DND-41 (cell line): ENCODE data around the gene HTT.

Experiments used
- ATAC-seq: fragments of 200-7000 bp; cut with Tn5 transposase; 3 replicates; pipeline ENCODE4 v1.9.1; 2021; ENCODE audit warnings: low read depth; ENCODE audit not compliant: insufficient read depth
- DNase-seq: peaks from one replicate; pipeline ENCODE4 v3.0.0-alpha.2; 2020
- H2AFZ ChIP-seq: 2 replicates; pipeline ENCODE4 v1.6.0; 2012; ENCODE audit warnings: low read depth, low read length
- H3K27ac ChIP-seq: 2 replicates; pipeline ENCODE4 v1.5.1; 2012; ENCODE audit warnings: low read length, inconsistent platforms
- H3K27me3 ChIP-seq: fragments of 200-600 bp; sonication (generic); 2 replicates; pipeline ENCODE4 v1.6.0; 2012; ENCODE audit warnings: low read length, mild to moderate bottlenecking, inconsistent platforms; ENCODE audit not compliant: insufficient read depth, poor library complexity
- H3K36me3 ChIP-seq: 2 replicates; pipeline ENCODE4 v1.5.1; 2012; ENCODE audit warnings: low read length, inconsistent platforms; ENCODE audit not compliant: insufficient read depth
- H3K4me1 ChIP-seq: 2 replicates; pipeline ENCODE4 v1.5.1; 2012; ENCODE audit warnings: mild to moderate bottlenecking, low read length; ENCODE audit not compliant: insufficient read depth
- H3K4me2 ChIP-seq: 2 replicates; pipeline ENCODE4 v1.6.0; 2012; ENCODE audit warnings: mild to moderate bottlenecking, moderate library complexity, low read length, inconsistent platforms; ENCODE audit not compliant: insufficient read depth
- H3K4me3 ChIP-seq, 2 experiments: fragments of 200-600 bp in 1 of 2; shearing (Covaris generic) in 1 of 2; 2 replicates each; pipeline ENCODE4 v1.5.1; 2012 to 2016; ENCODE audit warnings: inconsistent platforms in 2 of 2, low read length in 2 of 2, mild to moderate bottlenecking in 2 of 2, low read depth in 1 of 2, moderate library complexity in 1 of 2
- H3K79me2 ChIP-seq: 2 replicates; pipeline ENCODE4 v1.6.0; 2012; ENCODE audit warnings: low read length, inconsistent platforms; ENCODE audit not compliant: insufficient read depth
- H3K9ac ChIP-seq: 2 replicates; pipeline ENCODE4 v1.6.0; 2012; ENCODE audit warnings: low read depth, mild to moderate bottlenecking, inconsistent platforms, low read length, moderate library complexity
- H3K9me3 ChIP-seq: 2 replicates; pipeline ENCODE4 v1.5.1; 2012; ENCODE audit warnings: low read length, moderate library complexity, mild to moderate bottlenecking, inconsistent platforms; ENCODE audit not compliant: insufficient read depth, severe bottlenecking
- H4K20me1 ChIP-seq: 2 replicates; pipeline ENCODE4 v1.6.0; 2012; ENCODE audit warnings: low read length; ENCODE audit not compliant: insufficient read depth
- EZH2 ChIP-seq: IDR thresholded peaks from 3 replicates; pipeline ENCODE4 v1.6.1; 2012; ENCODE audit warnings: borderline replicate concordance, low read depth, mild to moderate bottlenecking, moderate library complexity, low read length, inconsistent platforms; ENCODE audit not compliant: severe bottlenecking
- TF ChIP-seq, protein P1 (sequence below): IDR thresholded peaks from 2 replicates; pipeline ENCODE4 v1.5.1; 2012; ENCODE audit warnings: borderline replicate concordance, low read length, moderate library complexity, mild to moderate bottlenecking; ENCODE audit not compliant: poor library complexity, severe bottlenecking; ENCODE audit errors: extremely low read depth

Gene HTT

DNA sequence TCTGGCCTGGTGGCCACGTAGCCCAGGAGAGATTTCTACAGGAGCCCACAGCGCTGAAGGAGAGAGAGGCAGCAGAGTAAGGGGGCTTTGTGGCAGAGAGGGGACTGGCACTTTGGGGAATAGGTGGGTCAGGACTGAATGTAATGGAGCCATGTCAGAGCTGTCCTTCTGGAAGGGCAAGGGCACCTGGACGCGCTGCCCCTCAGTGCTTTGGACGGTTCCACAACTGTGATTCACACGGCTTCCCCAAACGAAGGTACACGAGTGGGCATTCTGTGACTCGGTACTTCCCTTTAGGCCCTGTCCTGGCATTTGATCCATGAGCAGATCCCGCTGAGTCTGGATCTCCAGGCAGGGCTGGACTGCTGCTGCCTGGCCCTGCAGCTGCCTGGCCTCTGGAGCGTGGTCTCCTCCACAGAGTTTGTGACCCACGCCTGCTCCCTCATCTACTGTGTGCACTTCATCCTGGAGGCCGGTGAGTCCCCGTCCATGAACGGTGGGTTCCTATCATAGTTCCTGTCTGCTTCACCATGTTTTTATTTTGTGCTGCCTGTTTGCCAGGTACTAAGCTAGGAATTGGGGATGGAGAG is 139.3 kb downstream of the HTT start:
- Histone ChIP-seq H3K4me2 (no peak overlapping the region), H3K4me3 (no peak overlapping the region), H2AFZ (no peak overlapping the region), H3K9me3 (no peaks in the 10 kb centered on the region), H3K4me1 (no peaks in the 10 kb centered on the region), H4K20me1 (no peaks in the 10 kb centered on the region), H3K27ac (no peak overlapping the region), H3K27me3 (no peaks in the 10 kb centered on the region), H3K79me2 (no peaks in the 10 kb centered on the region), H3K9ac (no peak overlapping the region), H3K36me3 (peaks cover 81% of the 10 kb centered on the region)
- TF ChIP-seq, protein P1, sequence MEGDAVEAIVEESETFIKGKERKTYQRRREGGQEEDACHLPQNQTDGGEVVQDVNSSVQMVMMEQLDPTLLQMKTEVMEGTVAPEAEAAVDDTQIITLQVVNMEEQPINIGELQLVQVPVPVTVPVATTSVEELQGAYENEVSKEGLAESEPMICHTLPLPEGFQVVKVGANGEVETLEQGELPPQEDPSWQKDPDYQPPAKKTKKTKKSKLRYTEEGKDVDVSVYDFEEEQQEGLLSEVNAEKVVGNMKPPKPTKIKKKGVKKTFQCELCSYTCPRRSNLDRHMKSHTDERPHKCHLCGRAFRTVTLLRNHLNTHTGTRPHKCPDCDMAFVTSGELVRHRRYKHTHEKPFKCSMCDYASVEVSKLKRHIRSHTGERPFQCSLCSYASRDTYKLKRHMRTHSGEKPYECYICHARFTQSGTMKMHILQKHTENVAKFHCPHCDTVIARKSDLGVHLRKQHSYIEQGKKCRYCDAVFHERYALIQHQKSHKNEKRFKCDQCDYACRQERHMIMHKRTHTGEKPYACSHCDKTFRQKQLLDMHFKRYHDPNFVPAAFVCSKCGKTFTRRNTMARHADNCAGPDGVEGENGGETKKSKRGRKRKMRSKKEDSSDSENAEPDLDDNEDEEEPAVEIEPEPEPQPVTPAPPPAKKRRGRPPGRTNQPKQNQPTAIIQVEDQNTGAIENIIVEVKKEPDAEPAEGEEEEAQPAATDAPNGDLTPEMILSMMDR = no peak
- no peak for ATAC-seq
- no peak for DNase-seq

GRCh38 chr4:3215256-3215655 is 140.8 kb downstream of the HTT start:
- H3K27ac ChIP-seq = no peak overlapping the region
- H3K79me2 ChIP-seq = no peaks in the 10 kb centered on the region
- no peaks in the 10 kb centered on the region for H4K20me1 ChIP-seq
- no peaks in the 10 kb centered on the region for H3K9me3 ChIP-seq
- no peak overlapping the region for H2AFZ ChIP-seq
- H3K4me2 ChIP-seq = no peak overlapping the region
- DNase-seq = no peak
- H3K4me1 ChIP-seq = no peaks in the 10 kb centered on the region
- H3K4me3 ChIP-seq = no peak overlapping the region
- no peak for ATAC-seq
- H3K27me3 ChIP-seq = no peaks in the 10 kb centered on the region
- TF ChIP-seq, protein P1 = no peak
- TF ChIP-seq EZH2 = no peak
- no peak overlapping the region for H3K9ac ChIP-seq
- H3K36me3 ChIP-seq = peaks cover 81% of the 10 kb centered on the region

DNA sequence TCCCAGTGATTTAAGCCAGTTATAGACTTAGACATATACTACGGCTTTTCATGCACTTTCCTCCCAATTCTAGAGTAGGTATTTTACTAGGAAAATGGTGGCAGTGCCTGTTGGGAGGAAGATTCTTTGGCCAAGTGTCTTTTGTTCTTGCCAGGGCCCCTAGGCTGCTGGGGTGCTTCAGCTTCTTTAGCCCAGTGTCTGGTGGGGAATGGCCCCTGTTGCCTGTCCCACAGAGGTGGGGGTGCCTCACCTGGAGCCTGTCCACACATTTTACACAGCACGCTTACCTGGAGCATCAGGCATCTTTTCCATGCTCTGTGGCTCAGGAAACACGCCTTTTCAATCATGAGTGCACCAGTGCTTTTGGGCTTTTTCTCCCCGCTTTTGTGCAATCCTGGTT is 141.3 kb downstream of the HTT start:
- no peak overlapping the region for H3K9ac ChIP-seq
- ATAC-seq = no peak

More for the DNA sequence above, 141.3 kb downstream of the HTT start:
- no peak for TF ChIP-seq EZH2
- TF ChIP-seq, protein P1 = no peak
- H2AFZ ChIP-seq = no peak overlapping the region
- H3K27me3 ChIP-seq = no peaks in the 10 kb centered on the region
- no peak overlapping the region for H3K4me2 ChIP-seq
- DNase-seq = no peak
- no peak overlapping the region for H3K27ac ChIP-seq
- no peaks in the 10 kb centered on the region for H3K9me3 ChIP-seq
- peaks cover 79% of the 10 kb centered on the region for H3K36me3 ChIP-seq
- H4K20me1 ChIP-seq = no peaks in the 10 kb centered on the region
- no peaks in the 10 kb centered on the region for H3K79me2 ChIP-seq
- H3K4me3 ChIP-seq = no peak overlapping the region
- no peaks in the 10 kb centered on the region for H3K4me1 ChIP-seq
